H1 (cell line): ENCODE results near the gene HOXD11.

Source experiments
- BRCA1 ChIP-seq: IDR thresholded peaks from 2 replicates; pipeline ENCODE4 v1.6.1; 2012; ENCODE audit warnings: low read depth, low read length, improper control_type of control experiment
- CTCF ChIP-seq, 3 experiments: IDR thresholded peaks; 1 replicate in 2 of 3; 2 replicates in 1 of 3; pipeline versions ENCODE4 v1.5.1 to v1.6.1; 2011; ENCODE audit warnings: low read length in 3 of 3, mild to moderate bottlenecking in 3 of 3, inconsistent platforms in 2 of 3, low read depth in 1 of 3, moderate library complexity in 1 of 3; ENCODE audit not compliant: insufficient read depth in 1 of 3; ENCODE audit errors: control extremely low read depth in 1 of 3
- HDAC2 ChIP-seq, 2 experiments: fragments of 300-600 bp in 1 of 2; sonication (generic) in 1 of 2; IDR thresholded peaks; 2 replicates each; pipeline ENCODE4 v1.6.1; 2011 to 2012; ENCODE audit warnings: low read depth in 2 of 2, low read length in 2 of 2, mild to moderate bottlenecking in 2 of 2, moderate library complexity in 2 of 2, borderline replicate concordance in 1 of 2, inconsistent platforms in 1 of 2
- NRF1 ChIP-seq: IDR thresholded peaks from 2 replicates; pipeline ENCODE4 v1.6.1; 2011; ENCODE audit warnings: mild to moderate bottlenecking, low read depth, low read length, improper control_type of control experiment
- PHF8 ChIP-seq: fragments of 200-600 bp; sonication (generic); conservative IDR thresholded peaks from 2 replicates; pipeline ENCODE4 v1.7.1; 2012; ENCODE audit warnings: low read depth, mild to moderate bottlenecking, inconsistent platforms, low read length, moderate library complexity
- POLR2A ChIP-seq, 2 experiments: IDR thresholded peaks; 1 replicate in 1 of 2; 2 replicates in 1 of 2; pipeline ENCODE4 v1.6.1; 2011; ENCODE audit warnings: low read depth in 2 of 2, low read length in 2 of 2, mild to moderate bottlenecking in 2 of 2; ENCODE audit errors: control extremely low read depth in 1 of 2
- POLR2AphosphoS5 ChIP-seq: IDR thresholded peaks from 2 replicates; pipeline ENCODE4 v1.6.1; 2011; ENCODE audit warnings: low read depth, low read length
- RNF2 ChIP-seq: fragments of 200-900, 300-1000 bp; sonication (generic); IDR thresholded peaks from 2 replicates; pipeline ENCODE4 v1.7.1; 2016; ENCODE audit warnings: borderline replicate concordance, low read depth, mild to moderate bottlenecking, antibody characterized with exemption, low read length; ENCODE audit not compliant: poor library complexity, severe bottlenecking; ENCODE audit errors: missing control alignments
- SAP30 ChIP-seq: fragments of 300-600 bp; sonication (generic); IDR thresholded peaks from 2 replicates; pipeline ENCODE4 v1.7.1; 2012; ENCODE audit warnings: low read length, moderate library complexity, mild to moderate bottlenecking, inconsistent platforms; ENCODE audit not compliant: insufficient read depth, insufficient replicate concordance
- SP1 ChIP-seq: IDR thresholded peaks from 2 replicates; pipeline ENCODE4 v1.6.1; 2011; ENCODE audit warnings: low read depth, low read length
- SRF ChIP-seq: IDR thresholded peaks from 2 replicates; pipeline ENCODE4 v1.6.1; 2011; ENCODE audit warnings: mild to moderate bottlenecking, low read depth, low read length, moderate library complexity
- SUZ12 ChIP-seq: fragments of 200-600 bp; sonication (generic); IDR thresholded peaks from 2 replicates; pipeline ENCODE4 v1.6.1; 2012; ENCODE audit warnings: mild to moderate bottlenecking, inconsistent platforms, low read length, moderate library complexity, mixed read lengths
- TAF1 ChIP-seq: IDR thresholded peaks from 2 replicates; pipeline ENCODE4 v1.6.1; 2011; ENCODE audit warnings: mild to moderate bottlenecking, low read depth, low read length
- USF2 ChIP-seq: IDR thresholded peaks from 2 replicates; pipeline ENCODE4 v1.6.1; 2011; ENCODE audit warnings: low read length, improper control_type of control experiment

- TF ChIP-seq CTCF (IDR thresholded peaks at IDR 0.05; ENCODE audit: control extremely low read depth in 1 of 3, insufficient read depth in 1 of 3, low read depth in 1 of 3, low read length in 3 of 3) (no peak), SAP30 (no peak), BRCA1 (no peak), NRF1 (no peak), POLR2A (IDR thresholded peaks at IDR 0.05; ENCODE audit: control extremely low read depth in 1 of 2, low read depth in 2 of 2, low read length in 2 of 2) (no peak), POLR2AphosphoS5 (no peak), TAF1 (no peak), HDAC2 (IDR thresholded peaks at IDR 0.05; ENCODE audit: borderline replicate concordance in 1 of 2, low read depth in 2 of 2, low read length in 2 of 2) (no peak), SP1 (no peak), PHF8 (no peak), USF2 (no peak), SUZ12 (no peak), RNF2 (no peak), SRF (no peak)
Measured at GRCh38 chr2:176145085-176145969, 38.2 kb downstream of the HOXD11 start.
